GM21423 (cell line): ENCODE measurements around the gene MACROD2.
"Not testable (repeated sequence)": the region's sequence is repeated elsewhere in the genome, so short reads cannot be mapped to it uniquely, and the experiment has no call there.

Experiments used
- ATAC-seq: cut with Tn5 transposase; IDR thresholded peaks from one replicate; pipeline ENCODE4 v1.9.1; 2021; ENCODE audit warnings: mild to moderate bottlenecking, moderate library complexity; ENCODE audit not compliant: unreplicated experiment

MACROD2 gene

DNA sequence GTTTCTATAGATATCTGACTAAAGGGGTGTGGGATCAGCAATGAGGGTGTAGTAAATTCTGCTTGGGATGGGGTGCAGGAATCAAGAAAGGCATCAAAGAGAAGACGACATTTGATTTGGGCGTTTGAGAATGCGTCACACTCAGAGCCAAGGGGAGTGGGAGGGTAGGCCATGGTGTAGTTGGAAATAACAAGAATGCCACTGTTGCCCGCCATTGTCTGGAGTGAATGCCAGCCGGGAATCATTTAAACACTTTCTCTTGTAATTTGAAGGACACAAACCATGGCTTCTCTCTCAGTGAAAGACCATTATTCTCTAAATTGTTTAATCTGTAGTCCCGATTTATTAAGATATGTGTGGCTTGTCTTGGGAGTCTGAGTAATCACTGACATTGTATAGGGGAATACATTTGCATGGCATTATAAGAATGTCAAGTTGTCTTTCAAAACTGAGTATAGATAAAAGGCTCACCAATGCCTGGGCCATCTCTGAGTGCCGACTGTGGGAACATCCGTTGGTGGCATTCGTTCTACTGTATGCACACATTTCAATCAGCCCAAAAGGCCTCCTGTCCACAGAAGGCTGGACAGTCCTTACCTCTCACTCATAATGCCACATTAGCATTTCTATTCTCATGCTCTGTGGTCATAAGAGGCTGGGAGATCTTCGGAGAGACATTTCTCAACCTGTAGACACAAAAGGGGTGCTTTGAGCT lies 1800.1 kb downstream of the MACROD2 start:
- no peak for ATAC-seq

- ATAC-seq, result no peak
Measured at GRCh38 chr20:15799871-15800270, 1804.6 kb downstream of the MACROD2 start.

- ATAC-seq, result no peak
Measured at GRCh38 chr20:15802020-15802419, 1806.7 kb downstream of the MACROD2 start.

- no peak for ATAC-seq
Measured at GRCh38 chr20:15805154-15805553, 1809.8 kb downstream of the MACROD2 start.

GRCh38 chr20:15806105-15806504 lies 1810.8 kb downstream of the MACROD2 start:
- ATAC-seq, result no peak

- no peak for ATAC-seq
Measured at GRCh38 chr20:15807271-15807670, 1812.0 kb downstream of the MACROD2 start.

DNA sequence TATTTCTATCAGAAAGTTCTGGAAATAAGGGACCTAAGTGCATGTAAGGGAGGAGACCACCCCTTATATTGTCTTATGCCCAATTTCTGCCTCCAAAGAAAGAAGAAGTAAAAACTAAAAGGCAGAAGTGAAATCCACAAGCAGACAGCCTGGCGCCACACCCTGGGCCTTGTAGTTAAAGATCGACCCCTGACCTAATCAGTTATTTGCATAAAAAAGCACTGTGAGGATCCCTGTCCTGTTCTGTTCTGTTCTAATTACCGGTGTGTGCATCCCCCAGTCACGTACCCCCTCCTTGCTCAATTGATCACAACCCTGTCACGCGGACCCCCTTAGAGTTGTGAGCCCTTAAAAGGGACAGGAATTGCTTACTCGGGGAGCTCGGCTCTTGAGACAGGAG lies 1812.5 kb downstream of the MACROD2 start:
- not testable (repeated sequence) for ATAC-seq

DNA sequence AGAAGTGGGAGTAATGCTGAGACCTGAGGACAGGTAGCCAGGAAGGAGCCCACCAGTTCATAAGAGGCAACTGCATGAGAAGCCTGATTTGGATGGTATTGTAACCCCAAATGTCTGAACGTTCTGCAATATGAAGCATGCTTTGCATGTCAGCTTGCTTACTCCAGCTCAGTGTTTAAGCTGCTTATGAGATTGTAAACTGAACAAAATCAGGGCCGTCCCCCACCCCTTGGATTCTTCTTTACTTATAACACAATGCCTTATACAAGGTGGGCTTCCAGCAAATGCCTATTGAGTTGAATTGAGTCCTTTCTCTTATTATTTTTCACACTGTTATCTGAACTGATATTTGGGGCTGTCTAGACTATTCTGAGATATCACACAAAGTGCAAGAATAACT lies 1816.6 kb downstream of the MACROD2 start:
- ATAC-seq, result no peak

- no peak for ATAC-seq
Measured at GRCh38 chr20:15812696-15813095, 1817.4 kb downstream of the MACROD2 start.

- no peak for ATAC-seq
Measured at GRCh38 chr20:15814360-15814759, 1819.0 kb downstream of the MACROD2 start.

- no peak for ATAC-seq
Measured at GRCh38 chr20:15814911-15815310, 1819.6 kb downstream of the MACROD2 start.

- no peak for ATAC-seq
Measured at GRCh38 chr20:15817351-15817750, 1822.0 kb downstream of the MACROD2 start.

DNA sequence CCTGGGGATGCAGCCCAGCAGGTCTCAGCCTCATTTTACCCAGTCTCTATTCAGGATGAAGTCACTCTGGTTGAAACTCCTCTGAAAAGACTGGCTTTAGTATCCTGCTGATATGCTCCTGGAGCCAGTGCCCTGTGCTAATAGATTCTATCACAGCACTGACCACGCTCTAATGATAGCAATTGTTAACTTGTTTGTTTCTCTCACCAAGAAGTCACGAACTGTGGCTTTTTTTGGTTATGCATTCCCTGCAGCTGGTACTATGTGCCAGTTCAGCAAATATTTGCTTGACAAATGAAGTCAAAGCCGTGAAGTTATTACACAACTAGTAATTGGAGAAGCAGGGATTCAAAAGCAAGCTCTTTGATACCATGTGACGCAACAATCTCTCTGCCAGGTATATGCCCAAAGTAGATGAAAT lies 1823.3 kb downstream of the MACROD2 start:
- no peak for ATAC-seq

- no peak for ATAC-seq
Measured at GRCh38 chr20:15823718-15824117, 1828.4 kb downstream of the MACROD2 start.

- ATAC-seq, result no peak
Measured at GRCh38 chr20:15827628-15828027, 1832.3 kb downstream of the MACROD2 start.

- no peak for ATAC-seq
Measured at GRCh38 chr20:15831201-15831600, 1835.9 kb downstream of the MACROD2 start.

DNA sequence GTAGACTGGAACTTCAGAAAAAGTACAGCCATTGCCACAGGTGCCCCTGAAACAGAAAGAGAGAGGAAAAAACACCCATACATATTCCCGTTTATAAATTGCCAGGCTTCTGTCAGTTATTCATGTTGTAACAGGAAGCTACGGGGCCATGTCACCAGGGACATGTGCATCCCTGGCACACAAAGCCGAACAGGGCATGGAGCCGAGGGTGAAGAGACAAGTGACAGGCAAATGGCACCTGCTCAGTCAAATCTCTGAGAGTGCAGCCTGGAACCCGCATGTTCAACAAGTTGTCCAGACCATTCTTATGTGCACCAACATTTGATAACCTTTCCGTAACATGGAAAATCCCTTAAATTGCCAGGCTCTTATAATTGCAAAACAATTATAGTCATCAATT lies 1837.2 kb downstream of the MACROD2 start:
- no peak for ATAC-seq

GRCh38 chr20:15834857-15835256 lies 1839.5 kb downstream of the MACROD2 start:
- no peak for ATAC-seq

DNA sequence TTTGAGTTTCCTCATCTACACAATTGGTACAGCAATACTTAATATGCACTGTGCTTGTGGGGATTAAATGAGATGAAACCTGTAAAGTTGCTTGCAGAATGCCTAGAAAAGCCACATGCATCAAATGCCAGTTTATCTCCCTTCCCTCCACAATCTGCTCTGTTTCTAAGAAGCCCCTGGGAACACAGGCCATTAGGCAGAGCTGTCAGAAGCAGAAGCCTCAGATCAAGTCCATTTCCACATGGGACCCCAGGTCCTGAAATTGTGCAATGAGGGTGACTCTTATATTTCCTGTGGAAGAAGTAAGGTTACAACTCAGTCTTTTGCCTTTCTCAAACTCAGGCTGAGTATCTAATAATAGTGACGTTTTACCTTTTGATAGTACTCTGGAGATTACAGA lies 1840.5 kb downstream of the MACROD2 start:
- ATAC-seq, result no peak

- ATAC-seq, result no peak
Measured at GRCh38 chr20:15836634-15837033, 1841.3 kb downstream of the MACROD2 start.

DNA sequence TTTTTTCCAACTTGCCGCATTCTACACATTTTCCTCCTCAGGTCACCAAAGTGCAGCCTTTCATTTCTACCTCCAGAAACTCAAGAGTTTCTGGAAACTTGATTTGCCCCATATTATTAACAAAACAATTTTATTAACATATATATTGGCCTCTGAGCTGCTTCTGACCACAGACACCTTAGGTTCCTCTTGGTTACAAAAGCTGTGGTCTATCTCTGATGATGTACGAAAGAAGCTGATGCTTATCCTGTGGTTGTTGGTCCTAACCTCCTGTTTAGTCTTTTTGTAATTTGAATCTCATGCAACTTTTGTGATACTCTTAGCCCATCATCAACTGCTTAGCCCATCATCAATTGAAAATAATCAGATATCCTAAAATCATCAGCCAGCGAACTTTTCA lies 1842.2 kb downstream of the MACROD2 start:
- ATAC-seq, result no peak

GRCh38 chr20:15838466-15838865 lies 1843.2 kb downstream of the MACROD2 start:
- ATAC-seq, result no peak

DNA sequence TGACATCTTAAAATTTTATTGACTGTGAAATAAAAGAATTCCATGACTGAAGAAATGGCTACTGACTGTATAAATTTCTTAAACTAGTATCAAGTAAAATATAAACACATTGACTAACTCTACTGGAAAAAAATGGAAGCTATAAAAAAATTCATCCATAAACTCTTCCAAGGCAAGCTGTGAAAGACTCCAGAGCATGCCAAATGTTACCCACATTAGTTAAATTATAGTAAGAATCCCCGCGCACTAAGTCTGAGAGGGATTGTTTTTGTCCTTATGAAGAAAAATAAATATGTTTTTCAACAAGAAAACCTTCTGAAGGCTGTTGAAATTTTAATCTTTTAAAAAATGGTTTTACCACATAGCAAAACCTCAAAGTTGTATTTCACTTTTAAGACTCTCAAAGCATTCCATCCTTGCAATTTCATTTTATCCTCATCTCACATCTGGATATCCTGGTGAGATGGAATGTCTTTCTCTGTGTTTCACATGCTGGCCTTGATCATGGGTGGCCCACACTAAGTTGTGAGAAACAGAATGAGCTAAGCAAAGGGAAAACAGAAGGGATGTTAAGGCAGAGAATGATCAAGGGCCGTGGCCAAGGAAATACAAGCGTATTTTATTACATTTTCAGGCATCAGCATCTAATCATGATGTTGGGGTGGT lies 1845.5 kb downstream of the MACROD2 start:
- ATAC-seq, result no peak
